M059J (cell line): ENCODE measurements around the gene AGAP1. TPM values are rescaled to one million over a fixed set of nuclear protein-coding genes. Genes with fewer than 3 reads are reported as not detected.
A peak's percentile ranks its signal among the peaks of the same experiment; 100 is the strongest.

Source experiments
- DNase-seq: peaks from one replicate; pipeline ENCODE4 v3.0.0-alpha.2; 2012; ENCODE audit warnings: low read depth
- total RNA-seq: library from RNA; depleted of rRNA; stranded (reverse); fragments of >200 nt; shearing (Covaris generic); gene quantifications from 2 replicates; pipeline ENCODE4 v1.2.3, GENCODE V29; 2014; rRNA removed

AGAP1 gene
- 6.5 and 8.7 TPM in 2 replicates for total RNA-seq

DNA sequence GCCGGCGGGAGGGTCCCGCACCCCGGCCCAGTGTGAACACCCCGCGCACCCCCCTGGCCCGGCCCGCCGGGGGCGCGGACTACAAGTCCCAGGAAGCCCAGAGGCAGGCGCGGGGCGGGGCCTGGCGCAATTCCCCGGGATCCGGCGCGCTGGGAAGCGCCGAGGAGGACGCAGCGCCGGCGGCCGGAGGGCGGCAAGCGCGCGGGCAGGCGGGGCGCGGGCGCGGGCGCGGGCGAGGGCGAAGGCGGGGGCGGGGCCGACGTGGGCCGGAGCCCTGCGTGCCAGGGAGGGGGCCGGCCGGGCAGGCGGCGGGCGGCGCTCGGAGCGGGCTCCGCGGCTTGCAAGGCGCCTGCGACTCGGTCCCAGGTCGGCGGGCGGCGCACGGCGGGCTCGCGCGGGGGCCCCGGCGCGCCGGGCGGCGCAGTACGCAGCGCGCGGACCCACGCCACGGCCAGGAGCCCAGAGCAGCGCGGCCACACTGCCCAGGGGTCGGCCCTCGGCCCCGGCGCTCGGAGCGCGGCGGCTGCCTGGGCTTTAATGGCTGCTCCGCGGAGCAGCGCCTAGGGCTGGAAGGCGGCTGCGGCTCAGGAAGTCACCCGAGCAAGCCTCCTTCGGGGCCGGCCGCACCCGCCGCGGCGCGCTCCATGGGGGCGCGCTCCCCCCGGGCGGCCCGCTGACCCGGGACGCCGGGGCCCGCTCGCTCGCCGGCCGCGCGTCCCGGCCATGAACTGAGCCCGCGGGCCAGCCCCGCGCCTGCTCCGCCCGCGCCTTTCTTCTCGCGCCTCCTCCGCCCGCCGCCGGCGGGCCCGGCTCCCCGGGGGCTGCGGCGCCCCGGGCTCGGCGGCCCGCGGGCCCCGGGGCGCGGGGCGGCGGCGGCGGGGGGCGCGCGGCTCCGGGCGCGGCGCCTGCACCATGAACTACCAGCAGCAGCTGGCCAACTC, at the start of gene AGAP1:
Gene AGAP1, plus strand, starts transcription at position 269 of the 941 bp plus-strand sequence.
- DNase-seq, result peak; percentile 79

DNA sequence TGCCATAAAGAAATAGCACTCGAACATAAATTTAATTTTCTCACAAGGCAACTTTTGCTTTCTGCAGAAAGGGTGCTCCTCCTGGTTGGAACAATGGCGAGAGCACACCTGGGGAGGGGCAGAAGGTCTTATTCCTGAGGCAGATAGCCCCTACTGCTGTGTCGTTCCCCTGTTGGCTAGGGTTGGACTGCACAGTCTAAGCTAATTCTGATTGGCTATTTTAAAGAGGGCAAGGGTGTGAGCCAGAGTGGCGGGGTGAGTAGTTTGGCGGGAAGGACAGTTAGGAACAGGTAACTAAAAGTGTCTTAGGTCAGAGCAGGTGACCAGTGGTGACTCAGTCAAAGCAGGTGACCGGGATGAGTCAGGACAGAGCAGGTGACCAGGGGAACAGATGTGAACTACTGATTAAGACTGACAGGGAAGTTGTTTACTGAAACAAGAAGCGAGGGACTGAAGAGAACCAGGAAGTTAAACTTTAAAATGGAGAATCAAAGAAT, 49.7 kb upstream of the AGAP1 start:
- DNase-seq, result no peak

DNA sequence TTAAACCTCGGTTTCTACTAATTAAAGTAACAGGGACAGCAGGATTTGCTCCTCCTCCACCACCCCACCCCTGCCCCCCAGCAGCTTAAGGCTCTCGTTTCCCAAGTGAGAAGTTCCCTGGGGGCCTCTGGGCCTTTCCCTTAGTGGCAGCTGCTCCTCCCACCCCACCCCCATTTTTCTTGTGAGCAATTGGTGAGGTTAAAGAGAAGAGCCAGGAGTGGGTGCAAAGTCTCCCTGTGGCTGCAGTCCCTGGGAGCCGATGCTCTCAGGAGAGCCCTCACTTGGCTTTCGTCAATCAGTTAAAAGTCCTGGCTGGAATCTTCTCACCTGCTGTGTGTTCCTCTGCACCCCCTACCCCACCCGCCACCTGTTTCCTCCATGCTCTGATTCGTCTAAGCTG, 48.7 kb upstream of the AGAP1 start:
- no peak for DNase-seq

DNA sequence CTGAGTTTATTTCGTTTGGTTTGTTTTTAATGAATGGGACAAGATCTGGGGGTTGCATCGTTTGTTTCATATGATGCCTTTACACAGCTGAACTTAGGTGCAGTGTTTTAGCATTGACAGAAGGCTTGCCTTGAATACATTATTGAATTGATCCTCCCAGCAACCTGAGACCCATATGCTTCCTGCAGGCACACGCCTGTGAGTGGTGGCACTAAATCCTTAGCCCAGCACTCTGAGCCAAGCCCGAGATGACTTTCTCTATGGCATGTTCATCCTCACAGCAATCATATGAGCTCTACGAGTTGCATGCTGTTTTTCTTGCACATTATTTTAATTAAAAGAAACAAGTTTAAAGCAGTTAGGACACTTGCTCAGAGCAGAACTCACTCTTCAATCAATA, 47.8 kb upstream of the AGAP1 start:
- no peak for DNase-seq

DNA sequence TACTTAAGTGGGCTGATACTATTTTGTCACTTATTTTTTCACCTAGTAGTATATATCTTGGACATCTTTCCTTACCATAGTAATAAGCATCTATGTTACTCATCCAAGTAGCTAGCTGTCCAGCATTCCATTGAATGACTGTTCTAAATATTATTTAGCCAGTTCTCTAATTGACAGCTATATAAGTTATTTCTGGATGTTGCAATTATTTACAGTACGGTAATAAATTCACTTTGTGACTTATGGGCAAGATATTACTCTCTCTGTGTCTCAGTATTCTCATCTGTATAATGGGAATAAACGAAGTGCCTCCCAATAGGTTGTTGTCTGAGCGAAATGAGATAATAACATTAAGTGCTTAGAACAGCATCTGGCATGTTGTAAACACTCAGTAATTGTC, 46.6 kb upstream of the AGAP1 start:
- no peak for DNase-seq

DNA sequence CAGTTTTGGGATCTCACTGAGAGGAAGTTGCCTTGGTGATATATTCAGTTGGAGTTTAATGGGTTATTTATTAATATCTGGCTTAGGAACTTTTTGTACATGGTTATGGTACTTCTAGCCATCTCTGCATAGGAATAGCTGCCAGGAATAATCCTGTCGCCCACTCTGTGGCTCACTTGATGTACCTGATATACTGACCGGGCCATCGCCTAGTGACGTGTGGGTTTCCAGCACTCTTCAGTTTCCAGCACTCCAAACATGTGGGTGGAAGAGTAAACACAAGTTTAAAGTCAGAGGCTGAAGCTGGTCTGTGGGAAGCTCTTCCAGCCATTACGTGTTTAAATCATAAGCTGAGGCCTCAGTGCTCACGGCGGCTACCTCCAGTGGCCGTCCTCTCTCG, 44.3 kb upstream of the AGAP1 start:
- DNase-seq, result no peak

DNA sequence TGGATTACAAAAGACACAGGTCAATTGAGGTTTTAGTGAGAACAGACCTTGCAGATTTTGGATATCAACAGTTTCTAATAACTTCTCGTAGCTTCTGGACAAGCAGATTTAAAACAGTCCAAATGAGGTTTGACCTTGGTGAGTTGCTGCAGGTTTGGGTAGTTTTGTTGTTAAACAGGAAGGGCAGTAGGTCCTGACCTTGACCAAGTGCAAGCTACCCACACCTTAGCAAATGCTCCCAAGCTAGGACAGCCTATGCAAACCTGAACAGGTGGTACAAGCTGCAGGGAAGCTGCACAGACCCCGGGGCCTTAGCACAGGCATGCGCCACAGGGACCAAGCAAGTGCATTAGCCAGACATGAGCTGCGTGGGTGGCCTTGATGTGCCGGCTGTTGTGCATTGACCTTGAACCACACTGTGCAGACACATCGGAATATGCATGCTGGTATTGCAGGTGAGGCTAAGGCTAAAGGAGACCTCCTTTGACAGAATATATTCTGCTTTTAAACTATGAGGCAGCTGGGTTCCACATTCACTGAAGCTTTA, 40.2 kb upstream of the AGAP1 start:
- no peak for DNase-seq

DNA sequence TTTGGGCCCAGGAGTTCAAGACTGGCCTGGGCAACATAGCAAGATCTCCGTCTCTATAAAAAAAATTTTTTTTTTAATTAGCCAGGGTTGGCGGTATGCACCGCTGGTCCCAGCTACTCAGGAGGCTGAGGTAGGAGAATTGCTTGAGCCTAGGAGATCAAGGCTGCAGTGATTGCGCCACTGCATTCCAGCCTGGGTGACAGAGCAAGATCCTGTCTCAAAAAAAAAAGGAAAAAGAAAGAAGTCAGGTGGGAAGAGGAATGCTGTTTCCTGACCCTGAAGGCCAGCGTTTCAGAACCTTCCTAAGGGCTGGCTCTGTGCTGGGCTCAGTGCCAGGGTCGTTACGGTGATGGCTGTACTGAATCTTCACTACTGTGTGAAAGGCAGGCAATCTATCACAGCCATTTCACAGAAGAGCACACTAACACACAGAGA, 35.0 kb upstream of the AGAP1 start:
- peak; percentile 70 for DNase-seq

DNA sequence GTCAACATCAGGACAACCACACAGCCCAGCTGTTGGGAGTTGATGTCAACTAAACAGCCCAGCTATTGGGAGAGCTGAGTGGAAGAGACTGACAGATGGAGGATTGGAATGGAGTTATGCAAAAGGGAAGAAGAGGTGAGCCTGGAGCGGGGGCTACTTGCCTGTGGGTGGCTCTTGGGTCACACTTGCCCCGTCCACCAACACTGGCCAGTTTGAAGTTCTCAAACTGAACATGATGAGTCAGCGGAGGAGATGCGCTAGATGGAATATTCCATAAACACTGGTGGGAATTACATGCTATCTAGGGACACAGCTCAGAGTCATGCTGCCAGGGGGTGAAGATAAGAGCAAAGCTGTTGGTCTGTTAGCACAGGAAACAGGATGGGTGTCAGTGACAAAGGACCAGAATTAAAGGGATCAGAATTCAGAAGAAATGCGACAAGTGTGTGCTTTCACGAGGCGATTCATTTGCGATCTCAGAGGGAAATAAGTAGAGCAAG, 33.2 kb upstream of the AGAP1 start:
- DNase-seq, result no peak

DNA sequence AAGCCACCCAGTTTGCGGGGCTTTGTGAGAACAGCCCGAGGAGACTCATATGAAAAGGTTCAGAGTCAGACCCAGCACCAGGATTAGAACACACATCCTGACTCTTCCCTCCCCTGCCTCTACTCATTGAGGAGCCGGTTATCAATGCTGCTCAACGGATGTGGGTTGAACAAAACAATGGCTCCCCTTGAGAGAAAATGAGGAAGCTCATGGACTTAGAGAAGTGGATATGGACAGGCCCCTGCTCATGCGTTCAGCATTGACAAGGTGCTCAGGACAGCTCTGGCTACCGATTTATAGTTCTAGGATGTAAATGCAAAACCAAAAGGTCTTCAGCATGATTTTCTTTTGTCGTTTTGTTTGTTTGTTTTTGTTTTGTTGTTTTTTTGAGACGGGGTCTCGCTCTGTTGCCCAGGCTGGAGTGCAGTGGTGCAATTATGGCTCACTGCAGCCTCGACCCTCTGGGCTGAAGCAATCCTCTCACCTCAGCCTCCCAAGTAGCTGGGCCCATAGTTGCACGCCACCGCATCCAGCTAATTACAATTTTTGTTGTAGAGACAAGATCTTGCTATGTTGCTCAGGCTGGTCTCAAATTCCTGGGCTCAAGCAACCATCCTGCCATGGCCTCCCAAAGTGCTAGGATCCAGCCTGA, 32.0 kb upstream of the AGAP1 start:
- DNase-seq, result no peak

DNA sequence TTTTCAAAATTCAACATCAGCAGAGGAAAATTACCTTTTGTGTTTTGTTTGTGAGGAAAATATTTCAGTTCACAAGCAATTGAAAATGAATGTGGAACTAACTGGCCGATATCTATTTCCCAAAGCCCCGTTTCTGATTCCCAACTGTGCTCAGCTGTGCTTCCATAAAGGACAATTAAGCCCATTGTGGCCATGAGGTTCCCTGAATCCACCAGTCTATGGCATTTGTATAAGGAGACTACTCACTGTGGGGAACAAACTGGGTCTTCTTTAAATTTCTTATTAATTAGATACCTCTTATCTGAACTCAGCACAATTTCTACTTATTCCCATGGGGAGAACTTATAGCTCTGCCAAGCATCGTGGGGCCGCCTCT, 31.4 kb upstream of the AGAP1 start:
- DNase-seq, result no peak

DNA sequence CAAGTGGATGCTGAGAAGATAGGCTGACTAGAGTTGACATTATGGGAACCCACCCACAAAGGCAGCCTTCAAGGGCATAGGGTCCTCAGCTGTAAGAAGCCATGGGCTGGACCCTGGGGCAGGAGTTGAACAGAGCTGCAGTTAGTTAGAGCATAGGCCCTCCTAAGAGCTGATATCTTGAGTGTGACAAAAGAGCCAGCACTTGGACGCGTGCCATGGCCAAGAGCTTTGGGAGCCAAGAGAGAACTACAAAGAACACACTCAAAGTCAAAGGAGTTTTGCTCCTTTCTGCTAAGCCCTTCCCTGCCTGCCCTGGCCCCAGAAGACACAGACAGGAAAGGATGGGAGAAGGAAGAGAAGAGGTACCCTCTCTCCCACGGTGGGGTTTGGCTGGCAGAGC, 29.9 kb upstream of the AGAP1 start:
- DNase-seq, result no peak

DNA sequence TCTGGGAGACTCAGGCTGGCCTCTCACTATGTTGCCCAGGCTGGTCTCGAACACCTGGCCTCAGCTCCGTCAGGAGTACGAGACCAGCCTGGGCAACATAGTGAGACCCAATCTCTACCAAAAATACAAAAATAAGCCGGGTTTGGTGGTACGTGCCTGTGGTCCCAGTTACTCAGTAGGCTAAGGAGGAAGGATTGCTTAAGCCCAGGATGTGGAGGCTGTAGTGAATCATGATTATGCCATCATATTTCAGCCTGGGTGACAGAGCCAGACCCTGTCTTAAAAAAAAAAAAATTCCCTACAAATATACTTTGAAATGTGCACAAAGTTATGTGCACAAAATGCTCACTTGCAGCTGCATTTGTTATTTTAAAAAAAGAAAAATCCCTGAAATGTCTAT, 26.3 kb upstream of the AGAP1 start:
- peak; percentile 64 for DNase-seq

DNA sequence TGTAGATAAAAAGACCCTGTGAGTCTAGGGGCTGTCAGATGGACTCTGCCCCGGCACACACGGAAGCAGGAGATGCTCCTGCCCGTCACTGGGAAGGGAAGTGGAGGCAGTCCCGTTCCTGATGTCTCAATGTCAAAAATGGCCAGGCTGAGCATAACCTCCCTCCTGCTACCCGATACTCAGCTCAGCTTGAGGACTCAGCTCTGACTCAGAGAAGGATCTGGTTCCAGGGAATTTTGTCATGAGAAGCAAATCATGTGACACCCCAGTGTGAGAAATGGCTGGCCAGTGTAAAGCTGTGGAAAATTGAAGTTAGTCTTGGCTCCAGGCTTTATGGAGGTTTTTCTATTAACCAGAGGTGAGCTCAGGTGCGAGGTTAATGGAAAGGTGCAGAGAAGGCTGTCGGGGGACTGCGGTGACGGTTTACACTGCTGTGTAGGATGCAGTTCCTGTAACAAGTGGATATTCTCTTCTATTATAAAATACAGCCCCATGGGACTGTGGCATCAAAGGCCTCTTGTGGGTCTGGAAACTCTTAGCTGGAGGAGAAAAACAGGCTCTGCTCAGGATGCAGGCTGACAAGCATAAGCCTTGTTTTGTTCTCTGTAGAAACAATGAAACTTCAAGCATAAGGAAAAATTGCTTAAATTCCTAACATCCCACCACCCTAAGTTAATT, 24.7 kb upstream of the AGAP1 start:
- DNase-seq, result peak; percentile 88

DNA sequence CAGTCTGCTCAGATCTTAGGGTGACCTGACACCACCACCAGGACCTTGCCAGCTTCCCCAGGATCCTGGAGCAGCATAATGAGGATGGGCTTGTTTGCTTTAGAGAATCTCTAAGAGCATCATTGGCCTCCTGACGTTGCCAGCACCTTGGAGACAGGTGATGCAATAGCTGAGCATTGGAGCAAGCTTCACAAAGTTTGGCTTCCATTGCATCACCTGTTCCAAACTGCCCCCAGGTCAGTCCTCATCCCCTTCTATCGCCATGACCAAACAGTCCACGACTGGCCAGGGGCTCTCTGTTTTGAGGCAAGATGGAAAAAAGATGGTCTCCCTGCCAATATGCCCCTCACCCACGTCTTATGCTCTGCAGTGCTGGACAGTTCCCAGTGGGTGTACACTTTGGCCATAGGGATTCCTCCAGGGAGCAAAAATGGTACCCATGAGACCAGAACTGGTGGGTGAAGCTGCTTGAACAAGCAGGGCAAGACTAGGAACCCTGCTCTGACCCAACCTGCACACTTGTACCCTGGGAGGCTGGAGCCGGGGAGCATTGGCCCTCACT, 22.6 kb upstream of the AGAP1 start:
- DNase-seq, result no peak

DNA sequence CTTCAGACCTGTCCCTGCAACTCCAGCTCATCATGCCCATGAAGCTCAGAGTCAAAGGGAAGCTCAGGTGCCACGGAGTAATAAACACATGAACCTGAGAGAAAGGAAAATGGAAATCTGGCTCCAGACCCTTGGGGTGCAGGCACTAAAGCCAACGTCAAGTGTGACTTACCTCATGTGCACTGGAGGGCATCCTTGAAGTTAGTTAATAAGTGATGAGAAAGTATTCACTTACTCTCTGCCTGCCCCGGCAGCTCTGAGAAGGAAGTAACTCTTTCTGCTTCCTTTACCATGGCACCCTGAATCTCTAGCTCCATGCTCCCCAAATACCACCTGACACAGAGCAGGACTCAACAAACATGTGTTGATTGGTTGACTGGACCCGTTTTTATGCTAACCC, 21.4 kb upstream of the AGAP1 start:
- no peak for DNase-seq

DNA sequence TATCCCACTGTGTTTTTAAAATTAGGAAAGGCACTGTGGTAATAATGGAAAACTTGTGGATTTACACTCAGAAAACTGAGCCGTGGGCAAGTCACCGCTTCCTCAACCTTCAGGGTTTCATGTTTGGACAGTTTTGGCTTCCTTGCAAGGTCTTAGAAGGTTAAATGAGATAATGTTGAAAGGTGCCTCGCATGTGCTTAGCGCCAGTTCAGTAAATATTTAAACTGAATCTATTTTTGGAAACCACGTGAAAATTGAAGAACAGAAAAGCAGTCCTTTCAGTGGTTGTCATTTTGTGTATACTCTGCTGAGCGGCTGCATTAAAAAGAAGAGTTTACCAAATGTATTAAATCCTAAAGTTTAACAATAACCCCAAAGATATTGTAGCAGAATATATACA, 15.2 kb upstream of the AGAP1 start:
- no peak for DNase-seq

DNA sequence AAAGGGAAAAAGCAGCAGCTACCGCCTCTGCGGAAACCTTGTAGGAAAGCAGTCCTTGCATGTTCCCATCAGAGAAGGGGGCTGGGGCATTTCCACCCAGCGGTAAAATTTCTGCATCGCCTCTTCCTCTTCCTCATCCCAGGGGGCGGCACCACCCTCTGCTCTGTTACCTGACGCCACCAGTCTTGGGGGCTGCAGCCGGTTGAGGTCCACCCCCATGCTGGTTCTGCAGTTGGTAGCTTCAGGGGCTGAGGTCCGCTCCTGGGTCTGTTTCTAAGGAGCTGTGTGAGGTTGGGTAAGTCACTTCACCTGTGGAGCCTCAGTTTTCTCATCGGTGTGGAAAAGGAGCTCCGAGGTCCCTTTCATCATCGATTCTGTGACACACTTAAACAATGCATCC, 14.2 kb upstream of the AGAP1 start:
- DNase-seq, result no peak

DNA sequence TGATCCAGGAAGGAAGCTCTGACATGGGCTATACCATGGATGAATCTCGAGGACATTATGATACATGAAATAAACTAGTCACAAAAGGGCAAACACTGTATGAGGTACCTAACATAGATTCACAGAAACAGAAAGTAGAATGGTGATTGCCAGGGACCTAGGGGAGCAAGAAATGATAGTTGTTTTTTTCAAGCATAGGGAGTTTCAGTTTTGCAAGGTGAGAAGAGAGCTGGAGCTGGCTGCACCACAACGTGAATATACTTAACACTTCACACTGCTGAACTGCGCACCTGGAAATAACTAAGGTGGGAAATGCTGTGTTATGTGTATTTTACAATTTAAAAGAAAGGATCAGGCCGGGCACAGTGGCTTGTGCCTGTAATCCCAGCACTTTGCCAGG, 13.2 kb upstream of the AGAP1 start:
- DNase-seq, result no peak

DNA sequence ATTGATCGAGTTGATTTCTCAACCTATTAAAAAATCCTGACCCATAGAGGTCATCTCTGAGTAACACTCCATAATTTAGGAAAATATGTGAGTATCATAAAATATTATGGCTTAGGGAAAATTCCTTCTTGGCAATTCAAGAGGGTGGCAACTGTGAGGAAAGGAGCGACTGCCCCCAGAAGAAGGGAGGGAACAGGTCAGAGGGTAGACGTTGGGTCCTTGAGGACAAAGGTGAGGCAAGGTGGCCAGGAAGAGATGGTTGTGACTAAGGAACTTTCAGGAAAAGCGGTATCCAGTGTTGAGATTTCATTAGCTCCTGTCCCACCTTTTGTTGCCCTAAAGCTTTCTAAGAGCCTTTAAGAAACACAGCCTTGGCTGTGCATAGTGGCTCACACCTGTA, 10.5 kb upstream of the AGAP1 start:
- DNase-seq, result no peak

DNA sequence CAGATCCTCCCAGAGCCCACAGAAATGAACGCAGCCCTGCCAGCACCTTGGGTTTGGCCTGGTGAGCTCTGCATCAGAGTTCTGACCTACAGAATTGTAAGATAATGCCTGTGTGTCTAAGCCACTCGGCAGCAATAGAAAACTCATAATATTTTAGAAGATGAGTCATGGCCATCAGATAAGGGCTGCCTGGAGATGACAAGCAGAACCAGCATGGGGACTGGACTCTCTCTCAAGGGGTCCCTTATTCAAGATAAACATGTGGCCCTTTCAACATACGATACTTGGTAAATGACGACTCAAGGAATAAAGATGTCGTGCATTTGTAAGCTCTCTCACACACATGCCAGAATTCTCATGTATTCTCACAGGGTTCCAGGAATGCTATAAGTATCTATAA, 8.5 kb upstream of the AGAP1 start:
- no peak for DNase-seq

DNA sequence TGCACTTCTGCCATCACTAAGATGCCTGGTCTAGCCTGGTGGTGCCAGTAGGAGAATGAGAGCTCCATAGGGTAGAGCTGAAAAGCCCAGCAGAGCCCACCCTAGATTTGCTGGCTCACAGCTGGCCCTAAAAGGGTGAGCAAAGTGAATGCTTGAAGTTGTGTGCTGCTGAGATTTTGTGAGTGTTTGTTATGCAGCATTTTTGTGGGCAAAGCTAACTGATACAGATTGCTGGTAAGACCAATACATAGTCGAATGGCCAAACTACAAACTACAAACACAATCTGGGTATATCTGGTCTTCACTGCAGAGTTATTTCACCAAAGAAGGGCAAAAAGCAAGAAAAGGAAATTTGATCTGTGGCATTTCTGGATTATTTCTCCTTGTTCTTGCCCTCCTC, 7.1 kb upstream of the AGAP1 start:
- DNase-seq, result no peak
